OCI-LY7 (cell line): ENCODE measurements around the gene TRH. TPM values are rescaled to one million over a fixed set of nuclear protein-coding genes. Genes with fewer than 3 reads are reported as not detected.
"Not testable (repeated sequence)": the region's sequence is repeated elsewhere in the genome, so short reads cannot be mapped to it uniquely, and the experiment has no call there.

Source experiments
- BruUV-seq: library from RNA; stranded (reverse); fragments of 400-500 nt; replicated peaks from 2 replicates; lab custom pipeline; 2021; lab: Mats Ljungman, UMichigan
- CTCF ChIA-PET: fragments of 300-600 bp; sonication (Branson Sonifier 250); formaldehyde crosslinking; loops from one replicate; lab custom pipeline; 2022; ENCODE audit warnings: antibody characterized with exemption; ENCODE audit not compliant: unreplicated experiment; lab: Charles Lee
- POLR2A ChIA-PET: fragments of 300-600 bp; sonication (Branson Sonifier 250); formaldehyde crosslinking; loops from one replicate; lab custom pipeline; 2022; ENCODE audit warnings: antibody characterized with exemption; lab: Charles Lee
- DNase-seq: peaks from one replicate; pipeline ENCODE4 v3.0.0-alpha.2; 2015; ENCODE audit warnings: low spot score
- H2AFZ ChIP-seq: fragments of 200-600 bp; sonication (generic), shearing (Covaris generic); 2 replicates; pipeline ENCODE4 v1.6.1; 2014; ENCODE audit warnings: mild to moderate bottlenecking, antibody characterized with exemption, low read length, moderate library complexity
- H3K27ac ChIP-seq: fragments of 200-600 bp; sonication (generic); 2 replicates; pipeline ENCODE4 v1.5.1; 2014; ENCODE audit warnings: mixed run types, low read depth, mild to moderate bottlenecking, moderate library complexity, low read length, inconsistent platforms; ENCODE audit not compliant: poor library complexity, severe bottlenecking
- H3K36me3 ChIP-seq: fragments of 200-600 bp; sonication (generic); 2 replicates; pipeline ENCODE4 v1.6.1; 2014; ENCODE audit warnings: mild to moderate bottlenecking, antibody characterized with exemption, low read length, moderate library complexity, mixed read lengths; ENCODE audit not compliant: insufficient read depth
- H3K4me1 ChIP-seq: fragments of 200-600 bp; sonication (generic); 2 replicates; pipeline ENCODE4 v1.5.1; 2014; ENCODE audit warnings: mild to moderate bottlenecking, low read length; ENCODE audit not compliant: insufficient read depth, poor library complexity, severe bottlenecking
- H3K4me2 ChIP-seq: fragments of 200-600 bp; sonication (generic); 2 replicates; pipeline ENCODE4 v1.6.1; 2014; ENCODE audit warnings: mild to moderate bottlenecking, low read length
- H3K4me3 ChIP-seq: fragments of 200-600 bp; sonication (generic); 2 replicates; pipeline ENCODE4 v1.5.1; 2014; ENCODE audit warnings: mild to moderate bottlenecking, low read depth, low read length; ENCODE audit not compliant: poor library complexity, severe bottlenecking
- H3K79me2 ChIP-seq: fragments of 200-600 bp; sonication (generic); 2 replicates; pipeline ENCODE4 v1.6.1; 2016; ENCODE audit warnings: low read depth, mild to moderate bottlenecking, low read length, moderate library complexity, mixed read lengths; ENCODE audit not compliant: insufficient read depth
- H3K9me2 ChIP-seq: fragments of 200-600 bp; sonication (generic); 2 replicates; pipeline ENCODE4 v1.6.1; 2016; ENCODE audit warnings: mild to moderate bottlenecking, low read length, mixed read lengths; ENCODE audit not compliant: insufficient read depth
- H3K9me3 ChIP-seq: fragments of 200-600 bp; sonication (generic); 2 replicates; pipeline ENCODE4 v1.6.1; 2014; ENCODE audit warnings: mild to moderate bottlenecking, mixed run types, low read length, mixed read lengths
- H4K20me1 ChIP-seq: fragments of 200-600 bp; sonication (generic); 2 replicates; pipeline ENCODE4 v1.6.1; 2014; ENCODE audit warnings: mild to moderate bottlenecking, antibody characterized with exemption, low read length, moderate library complexity, mixed read lengths; ENCODE audit not compliant: insufficient read depth
- EZH2phosphoT487 ChIP-seq: fragments of 200-600 bp; sonication (generic); IDR thresholded peaks from 2 replicates; pipeline ENCODE4 v1.6.1; 2018; ENCODE audit warnings: low read depth, borderline replicate concordance, mild to moderate bottlenecking, mixed run types, antibody characterized with exemption, low read length, moderate library complexity, mixed read lengths
- intact Hi-C: fragments of 100-400 bp; cut with micrococcal nuclease; formaldehyde crosslinking; loops from one replicate; pipeline ENCODE4 v1.10.0; 2022; ENCODE audit not compliant: unreplicated experiment
- total RNA-seq, 2 experiments: library from RNA; depleted of rRNA in 1 of 2; stranded (reverse); fragments of >200 nt in 1 of 2; shearing (Covaris generic) in 1 of 2; gene quantifications; 2 replicates each; pipeline ENCODE4 v1.2.3, GENCODE V29; 2014 to 2022
- TF ChIP-seq, protein P1 (sequence below): fragments of 200-600 bp; sonication (generic); conservative IDR thresholded peaks from 2 replicates; pipeline ENCODE4 v1.5.1; 2014; ENCODE audit warnings: mild to moderate bottlenecking, antibody characterized with exemption, low read length, moderate library complexity, mixed read lengths

The TRH gene
- total RNA-seq, 2 experiments from 2014 or later, result not detected

DNA sequence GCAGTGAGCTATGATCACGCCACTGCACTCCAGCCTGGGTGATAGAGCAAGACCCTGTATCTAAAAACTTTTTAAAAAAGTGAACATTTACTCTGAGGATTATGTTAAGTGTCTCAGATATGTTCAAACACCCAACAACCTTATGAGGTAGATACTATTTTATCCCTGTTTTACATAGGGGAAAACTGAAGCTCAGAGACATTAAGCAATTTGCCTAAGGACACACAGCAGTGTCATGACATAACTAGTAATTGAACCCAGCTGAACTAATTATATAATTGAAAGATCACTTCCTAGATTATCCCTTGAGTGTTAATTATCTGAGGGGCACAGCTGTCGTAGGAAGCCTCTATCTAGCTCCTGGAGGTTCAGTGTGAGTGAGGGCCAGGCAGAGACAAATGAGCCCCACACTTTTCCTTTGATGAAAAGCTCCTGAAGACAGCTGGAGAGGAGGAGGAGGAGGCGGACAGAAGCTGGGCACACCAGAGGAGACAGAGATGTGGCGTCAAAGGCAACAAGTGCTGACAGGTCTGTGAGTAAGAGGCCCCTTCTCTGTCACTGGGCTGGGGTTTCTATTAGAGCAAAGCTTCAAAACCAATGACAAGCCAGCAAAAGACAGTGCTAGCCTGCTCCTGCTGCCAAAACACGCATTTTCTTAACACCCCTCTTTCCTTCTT is 20.5 kb downstream of the TRH start:
- Histone ChIP-seq H3K9me3 (no peaks in the 10 kb centered on the region), H3K9me2 (no peaks in the 10 kb centered on the region), H3K4me3 (no peak overlapping the region), H3K36me3 (no peaks in the 10 kb centered on the region), H3K4me1 (no peaks in the 10 kb centered on the region), H3K4me2 (no peak overlapping the region), H4K20me1 (no peaks in the 10 kb centered on the region; the same call in 1 of the 2 replicates), H3K79me2 (no peaks in the 10 kb centered on the region), H3K27ac (no peak overlapping the region), H2AFZ (no peak overlapping the region)
- ChIA-PET CTCF (no interaction called here), POLR2A (no interaction called here)
- no TSS peak for BruUV-seq
- TF ChIP-seq, protein P1, sequence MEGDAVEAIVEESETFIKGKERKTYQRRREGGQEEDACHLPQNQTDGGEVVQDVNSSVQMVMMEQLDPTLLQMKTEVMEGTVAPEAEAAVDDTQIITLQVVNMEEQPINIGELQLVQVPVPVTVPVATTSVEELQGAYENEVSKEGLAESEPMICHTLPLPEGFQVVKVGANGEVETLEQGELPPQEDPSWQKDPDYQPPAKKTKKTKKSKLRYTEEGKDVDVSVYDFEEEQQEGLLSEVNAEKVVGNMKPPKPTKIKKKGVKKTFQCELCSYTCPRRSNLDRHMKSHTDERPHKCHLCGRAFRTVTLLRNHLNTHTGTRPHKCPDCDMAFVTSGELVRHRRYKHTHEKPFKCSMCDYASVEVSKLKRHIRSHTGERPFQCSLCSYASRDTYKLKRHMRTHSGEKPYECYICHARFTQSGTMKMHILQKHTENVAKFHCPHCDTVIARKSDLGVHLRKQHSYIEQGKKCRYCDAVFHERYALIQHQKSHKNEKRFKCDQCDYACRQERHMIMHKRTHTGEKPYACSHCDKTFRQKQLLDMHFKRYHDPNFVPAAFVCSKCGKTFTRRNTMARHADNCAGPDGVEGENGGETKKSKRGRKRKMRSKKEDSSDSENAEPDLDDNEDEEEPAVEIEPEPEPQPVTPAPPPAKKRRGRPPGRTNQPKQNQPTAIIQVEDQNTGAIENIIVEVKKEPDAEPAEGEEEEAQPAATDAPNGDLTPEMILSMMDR, result no peak
- no peak for TF ChIP-seq EZH2phosphoT487
- intact Hi-C loops, result no loop called here
- DNase-seq, result no peak

DNA sequence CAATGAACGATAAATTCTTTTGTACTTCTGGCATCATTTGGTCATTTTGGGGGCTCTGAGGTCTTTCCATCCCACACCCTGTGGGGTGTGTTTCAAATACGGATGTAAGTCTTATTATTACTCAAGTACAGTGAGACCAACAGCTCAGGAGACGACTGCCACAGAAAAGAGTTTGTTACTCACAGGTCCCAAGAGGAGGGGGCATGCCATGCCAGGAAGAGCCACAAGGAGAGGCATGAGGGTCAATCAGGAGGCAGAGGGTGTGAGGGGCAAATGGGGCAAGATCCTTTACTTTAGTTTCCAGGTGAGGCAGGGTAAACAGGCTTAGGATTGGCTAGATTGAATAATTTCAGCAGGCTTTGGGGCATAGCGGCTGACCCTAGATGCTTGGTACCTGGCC is 21.6 kb downstream of the TRH start:
- TF ChIP-seq, protein P1, result no peak
- TF ChIP-seq EZH2phosphoT487, result no peak
- CTCF ChIA-PET, result no interaction called here
- BruUV-seq, result no TSS peak

DNA sequence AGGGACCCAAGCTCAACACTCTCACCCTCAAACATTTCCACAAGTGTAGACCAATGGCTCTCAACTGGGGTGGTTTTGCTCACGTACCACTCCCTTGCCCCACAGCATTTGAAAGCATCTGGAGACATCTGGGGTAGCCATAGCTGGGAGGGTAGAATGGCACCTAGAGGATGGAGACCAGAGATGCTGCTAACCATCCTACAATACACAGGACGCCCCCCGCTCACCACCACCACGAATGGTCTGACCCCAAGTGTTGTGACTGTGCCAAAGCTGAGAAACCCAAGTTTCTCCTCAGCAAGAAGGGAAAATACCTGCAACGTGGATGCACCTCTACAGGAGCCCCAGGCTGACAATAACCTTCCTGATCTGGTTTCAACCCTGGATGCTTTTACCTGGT is 24.7 kb downstream of the TRH start:
- H3K4me2 ChIP-seq, H3K9me2 ChIP-seq, H4K20me1 ChIP-seq, BruUV-seq, H3K4me1 ChIP-seq, POLR2A ChIA-PET, H3K79me2 ChIP-seq, intact Hi-C loops, H3K4me3 ChIP-seq, CTCF ChIA-PET, H3K36me3 ChIP-seq, H3K9me3 ChIP-seq, H2AFZ ChIP-seq, DNase-seq, H3K27ac ChIP-seq: not testable (repeated sequence)

More for the DNA sequence above, 21.6 kb downstream of the TRH start:
- H4K20me1 ChIP-seq, result no peaks in the 10 kb centered on the region; the same call in 1 of the 2 replicates
- no peaks in the 10 kb centered on the region for H3K9me3 ChIP-seq
- H3K27ac ChIP-seq, result no peak overlapping the region
- no peak overlapping the region for H3K4me2 ChIP-seq
- H3K36me3 ChIP-seq, result no peaks in the 10 kb centered on the region
- no peaks in the 10 kb centered on the region for H3K9me2 ChIP-seq
- POLR2A ChIA-PET, result no interaction called here
- intact Hi-C loops, result no loop called here
- H2AFZ ChIP-seq, result no peak overlapping the region
- H3K4me3 ChIP-seq, result no peak overlapping the region
- DNase-seq, result no peak
- no peaks in the 10 kb centered on the region for H3K79me2 ChIP-seq
- H3K4me1 ChIP-seq, result no peaks in the 10 kb centered on the region
